ENCODE measurements around the gene GALNT12. TPM values are rescaled to one million over a fixed set of nuclear protein-coding genes. Genes with fewer than 3 reads are reported as not detected.
A peak's percentile ranks its signal among the peaks of the same experiment; 100 is the strongest.

GALNT12 gene
- total and polyA plus RNA-seq, 8 donors: 4.2 to 12.2 (median 9.6) TPM

GRCh38 chr9:98881356-98881755 lies 73.9 kb downstream of the GALNT12 start:
- no peaks in the 10 kb centered on the region for H3K36me3 ChIP-seq
- FAIRE-seq (no peak), DNase-seq (no peak), ATAC-seq (no peak)
- peaks cover 0 to 11% (median 0%) of the 10 kb centered on the region in 3 donors for H3K4me1 ChIP-seq
- no peak overlapping the region for H3K4me3 ChIP-seq
- WGBS, 2 donors: 78 to 91% methylated on average over 3 of the region's 3 CpGs
- intact Hi-C loops (cut with DNase I): no loop called here
- H3K27me3 ChIP-seq: no peaks in the 10 kb centered on the region
- no peak overlapping the region for H3K27ac ChIP-seq
- no peak for TF ChIP-seq CTCF (IDR thresholded peaks at IDR 0.05)
- no peaks in the 10 kb centered on the region for H3K9me3 ChIP-seq

GRCh38 chr9:98881836-98882568 lies 74.5 kb downstream of the GALNT12 start:
- WGBS, 2 donors: 81 to 87% methylated on average over 8 of the region's 8 CpGs
- intact Hi-C loops (cut with DNase I): no loop called here
- ATAC-seq (peak in 1 of 4 donors; percentile 15), DNase-seq (no peak), FAIRE-seq (no peak)
- Histone ChIP-seq H3K36me3 (no peaks in the 10 kb centered on the region), H3K9me3 (no peaks in the 10 kb centered on the region), H3K4me1 (peaks cover 0 to 11% (median 0%) of the 10 kb centered on the region in 3 donors), H3K27me3 (no peaks in the 10 kb centered on the region), H3K4me3 (no peak overlapping the region), H3K27ac (peak overlapping the region in 1 of 4 donors; percentile 29)
- TF ChIP-seq CTCF (IDR thresholded peaks at IDR 0.05): no peak

GRCh38 chr9:98882569-98882923 lies 75.1 kb downstream of the GALNT12 start:
- H3K4me1 ChIP-seq: peaks cover 0 to 11% (median 0%) of the 10 kb centered on the region in 3 donors
- TF ChIP-seq CTCF (IDR thresholded peaks at IDR 0.05): no peak
- H3K27ac ChIP-seq: peak overlapping the region in 1 of 4 donors; percentile 23
- H3K27me3 ChIP-seq: no peaks in the 10 kb centered on the region
- DNase-seq (no peak), ATAC-seq (no peak), FAIRE-seq (no peak)
- no peaks in the 10 kb centered on the region for H3K36me3 ChIP-seq
- intact Hi-C loops (cut with DNase I): no loop called here
- H3K9me3 ChIP-seq: no peaks in the 10 kb centered on the region
- no peak overlapping the region for H3K4me3 ChIP-seq
- WGBS, 2 donors: 40 to 64% methylated on average over 2 of the region's 2 CpGs

- TF ChIP-seq CTCF (IDR thresholded peaks at IDR 0.05): no peak
- intact Hi-C loops (cut with DNase I): no loop called here
- Histone ChIP-seq H3K9me3 (no peaks in the 10 kb centered on the region), H3K27ac (no peak overlapping the region), H3K4me1 (peaks cover 0 to 11% (median 0%) of the 10 kb centered on the region in 3 donors), H3K4me3 (no peak overlapping the region), H3K36me3 (no peaks in the 10 kb centered on the region), H3K27me3 (no peaks in the 10 kb centered on the region)
- DNase-seq (no peak), ATAC-seq (no peak), FAIRE-seq (no peak)
- 69 to 84% methylated on average over 1 of the region's 1 CpG for WGBS, 2 donors
These were observed 75.8 kb downstream of the GALNT12 start for GRCh38 chr9:98883276-98883675.

GRCh38 chr9:98884849-98885248 lies 77.4 kb downstream of the GALNT12 start:
- Histone ChIP-seq H3K27me3 (no peaks in the 10 kb centered on the region), H3K4me3 (no peak overlapping the region), H3K36me3 (no peaks in the 10 kb centered on the region), H3K9me3 (no peaks in the 10 kb centered on the region), H3K27ac (no peak overlapping the region), H3K4me1 (peaks cover 0 to 8% (median 0%) of the 10 kb centered on the region in 3 donors)
- TF ChIP-seq CTCF (IDR thresholded peaks at IDR 0.05): no peak
- intact Hi-C loops (cut with DNase I): no loop called here
- DNase-seq (no peak), ATAC-seq (no peak), FAIRE-seq (no peak)
- 96% methylated on average over 4 of the region's 4 CpGs for WGBS, 2 donors

All from pancreas (tissue), 10 donors.